SK-N-SH treated with all-trans-retinoic acid at 6 μM for 48 hours (cell line): ENCODE measurements around the gene BCR.

Experiments
- ARNTL ChIP-seq: fragments of 450-650 bp; formaldehyde crosslinking; IDR thresholded peaks from 2 replicates; pipeline ENCODE4 v1.5.0; 2020; ENCODE audit warnings: low read depth, mild to moderate bottlenecking, moderate library complexity, borderline replicate concordance
- CREB5 ChIP-seq: fragments of 250-450 bp; sonication (Bioruptor Pico); IDR thresholded peaks from 2 replicates; pipeline ENCODE4 v1.5.1; 2020; ENCODE audit warnings: low read depth, mild to moderate bottlenecking, moderate library complexity
- RARB ChIP-seq: fragments of 250-450 bp; sonication (Bioruptor Pico); IDR thresholded peaks from 2 replicates; pipeline ENCODE4 v1.8.0; 2021; ENCODE audit warnings: mild to moderate bottlenecking, moderate library complexity
- SNAI2 ChIP-seq: fragments of 250-450 bp; sonication (Bioruptor Pico); IDR thresholded peaks from 2 replicates; pipeline ENCODE4 v1.5.0; 2020; ENCODE audit warnings: mild to moderate bottlenecking, moderate library complexity
- TCF4 ChIP-seq: fragments of 250-450 bp; sonication (Bioruptor Pico); IDR thresholded peaks from 2 replicates; pipeline ENCODE4 v1.8.0; 2021; ENCODE audit warnings: mild to moderate bottlenecking, moderate library complexity, borderline replicate concordance
- ZFP3 ChIP-seq: fragments of 250-450 bp; sonication (Bioruptor Pico); IDR thresholded peaks from 2 replicates; pipeline ENCODE4 v1.5.0; 2020; ENCODE audit warnings: mild to moderate bottlenecking, moderate library complexity
- ZFP30 ChIP-seq: fragments of 450-650 bp; formaldehyde crosslinking; IDR thresholded peaks from 2 replicates; pipeline ENCODE4 v1.5.0; 2022; ENCODE audit warnings: mild to moderate bottlenecking, moderate library complexity

GRCh38 chr22:23288301-23289129, 108.2 kb downstream of the BCR start:
- no peak for TF ChIP-seq ZFP3 (CRISPR knock-in tag)
- no peak for TF ChIP-seq ARNTL
- no peak for TF ChIP-seq RARB (CRISPR knock-in tag)
- no peak for TF ChIP-seq TCF4
- TF ChIP-seq CREB5 = no peak
- TF ChIP-seq ZFP30 (CRISPR knock-in tag) = no peak
- no peak for TF ChIP-seq SNAI2 (CRISPR knock-in tag)
